ENCODE data around the gene MATN4. TPM values are rescaled to one million over a fixed set of nuclear protein-coding genes. Genes with fewer than 3 reads are reported as not detected.

The MATN4 gene
- total and polyA plus RNA-seq, 10 donors: 0.19 to 0.52 TPM; not detected in 8

DNA sequence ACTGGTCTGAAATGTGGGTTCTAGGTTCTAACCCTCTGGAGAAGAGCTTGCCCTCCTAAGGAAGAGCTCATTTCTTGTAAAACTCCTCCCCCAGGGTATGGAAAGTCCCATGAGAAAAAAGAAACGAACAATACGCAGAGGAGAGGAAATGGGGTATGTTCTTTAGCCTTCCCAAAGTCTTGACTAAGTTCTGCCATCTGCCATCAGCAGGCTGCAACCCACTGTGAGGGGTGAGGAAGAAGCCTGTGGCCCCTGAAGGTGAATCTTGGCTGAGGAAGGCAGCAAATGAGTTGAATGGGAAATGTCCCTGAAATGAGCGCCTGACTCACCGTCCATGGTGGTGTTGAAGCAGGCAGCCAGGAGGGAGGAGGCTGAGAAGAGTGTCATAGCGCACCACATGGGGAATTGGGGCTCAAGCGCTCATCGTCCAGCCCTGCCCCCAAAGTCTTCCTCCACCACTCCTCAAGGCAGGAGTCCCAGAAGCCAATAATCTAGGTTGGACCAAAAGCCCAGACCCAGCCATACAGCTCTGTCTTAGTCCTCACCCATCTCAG lies 10.4 kb upstream of the MATN4 start:
- no peak overlapping the region for H3K27ac ChIP-seq
- TF ChIP-seq POLR2A (IDR thresholded peaks at IDR 0.05): no peak
- TF ChIP-seq, protein P1, sequence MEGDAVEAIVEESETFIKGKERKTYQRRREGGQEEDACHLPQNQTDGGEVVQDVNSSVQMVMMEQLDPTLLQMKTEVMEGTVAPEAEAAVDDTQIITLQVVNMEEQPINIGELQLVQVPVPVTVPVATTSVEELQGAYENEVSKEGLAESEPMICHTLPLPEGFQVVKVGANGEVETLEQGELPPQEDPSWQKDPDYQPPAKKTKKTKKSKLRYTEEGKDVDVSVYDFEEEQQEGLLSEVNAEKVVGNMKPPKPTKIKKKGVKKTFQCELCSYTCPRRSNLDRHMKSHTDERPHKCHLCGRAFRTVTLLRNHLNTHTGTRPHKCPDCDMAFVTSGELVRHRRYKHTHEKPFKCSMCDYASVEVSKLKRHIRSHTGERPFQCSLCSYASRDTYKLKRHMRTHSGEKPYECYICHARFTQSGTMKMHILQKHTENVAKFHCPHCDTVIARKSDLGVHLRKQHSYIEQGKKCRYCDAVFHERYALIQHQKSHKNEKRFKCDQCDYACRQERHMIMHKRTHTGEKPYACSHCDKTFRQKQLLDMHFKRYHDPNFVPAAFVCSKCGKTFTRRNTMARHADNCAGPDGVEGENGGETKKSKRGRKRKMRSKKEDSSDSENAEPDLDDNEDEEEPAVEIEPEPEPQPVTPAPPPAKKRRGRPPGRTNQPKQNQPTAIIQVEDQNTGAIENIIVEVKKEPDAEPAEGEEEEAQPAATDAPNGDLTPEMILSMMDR (IDR thresholded peaks at IDR 0.05 in 8 of 11, conservative IDR thresholded peaks at IDR 0.05 in 3 of 11): no peak
- no peak for TF ChIP-seq POLR2AphosphoS5 (IDR thresholded peaks at IDR 0.05)
- 64 to 69% (median 66%) methylated on average over 7 of the region's 7 CpGs for WGBS, 5 donors
- DNase-seq: no peak
- peaks cover 3 to 55% (median 30%) of the 10 kb centered on the region in 6 donors for H3K4me1 ChIP-seq
- no peaks in the 10 kb centered on the region for H3K36me3 ChIP-seq
- H3K4me3 ChIP-seq: no peak overlapping the region
- H3K9me3 ChIP-seq: no peaks in the 10 kb centered on the region
- peaks cover 0 to 42% (median 17%) of the 10 kb centered on the region in 7 donors for H3K27me3 ChIP-seq (replicated peaks in 1 of 7)
- intact Hi-C loops (cut with DNase I; ENCODE audit: low total_unique reads): loop anchor here (5.0 kb wide), 1 partner anchor 454 kb away; no protein-coding TSS in a partner anchor

DNA sequence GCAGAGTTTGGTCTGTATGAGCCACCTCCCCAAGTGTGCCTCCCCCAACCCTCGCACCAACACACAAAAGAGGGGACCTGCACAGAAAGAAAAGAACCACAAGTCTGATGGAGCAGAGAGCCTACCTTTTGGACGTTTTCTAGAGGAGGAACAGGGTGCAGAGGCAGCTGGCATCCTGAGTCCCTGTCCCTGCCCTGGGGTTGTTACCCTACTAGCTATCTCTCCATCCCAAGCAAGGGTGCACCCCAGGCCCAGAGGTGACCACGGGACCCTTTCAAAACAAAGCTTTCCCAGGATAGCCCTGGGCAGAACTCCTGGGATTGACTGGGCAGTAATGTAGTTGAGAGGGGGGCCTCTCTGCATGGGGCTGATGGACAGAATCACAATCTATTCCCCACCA lies 9.7 kb upstream of the MATN4 start:
- Histone ChIP-seq H3K4me1 (peaks cover 3 to 51% (median 29%) of the 10 kb centered on the region in 6 donors), H3K4me3 (no peak overlapping the region), H3K27me3 (replicated peaks in 1 of 7) (peaks cover 0 to 48% (median 17%) of the 10 kb centered on the region in 7 donors), H3K27ac (no peak overlapping the region), H3K9me3 (no peaks in the 10 kb centered on the region), H3K36me3 (no peaks in the 10 kb centered on the region)
- TF ChIP-seq, protein P1 (IDR thresholded peaks at IDR 0.05 in 8 of 11, conservative IDR thresholded peaks at IDR 0.05 in 3 of 11): no peak
- no peak for TF ChIP-seq POLR2A (IDR thresholded peaks at IDR 0.05)
- no peak for TF ChIP-seq POLR2AphosphoS5 (IDR thresholded peaks at IDR 0.05)
- 71 to 95% (median 78%) methylated on average over 3 of the region's 3 CpGs for WGBS, 5 donors
- intact Hi-C loops (cut with DNase I; ENCODE audit: low total_unique reads): loop anchor here (5.0 kb wide), 1 partner anchor 454 kb away; no protein-coding TSS in a partner anchor
- no peak for DNase-seq

DNA sequence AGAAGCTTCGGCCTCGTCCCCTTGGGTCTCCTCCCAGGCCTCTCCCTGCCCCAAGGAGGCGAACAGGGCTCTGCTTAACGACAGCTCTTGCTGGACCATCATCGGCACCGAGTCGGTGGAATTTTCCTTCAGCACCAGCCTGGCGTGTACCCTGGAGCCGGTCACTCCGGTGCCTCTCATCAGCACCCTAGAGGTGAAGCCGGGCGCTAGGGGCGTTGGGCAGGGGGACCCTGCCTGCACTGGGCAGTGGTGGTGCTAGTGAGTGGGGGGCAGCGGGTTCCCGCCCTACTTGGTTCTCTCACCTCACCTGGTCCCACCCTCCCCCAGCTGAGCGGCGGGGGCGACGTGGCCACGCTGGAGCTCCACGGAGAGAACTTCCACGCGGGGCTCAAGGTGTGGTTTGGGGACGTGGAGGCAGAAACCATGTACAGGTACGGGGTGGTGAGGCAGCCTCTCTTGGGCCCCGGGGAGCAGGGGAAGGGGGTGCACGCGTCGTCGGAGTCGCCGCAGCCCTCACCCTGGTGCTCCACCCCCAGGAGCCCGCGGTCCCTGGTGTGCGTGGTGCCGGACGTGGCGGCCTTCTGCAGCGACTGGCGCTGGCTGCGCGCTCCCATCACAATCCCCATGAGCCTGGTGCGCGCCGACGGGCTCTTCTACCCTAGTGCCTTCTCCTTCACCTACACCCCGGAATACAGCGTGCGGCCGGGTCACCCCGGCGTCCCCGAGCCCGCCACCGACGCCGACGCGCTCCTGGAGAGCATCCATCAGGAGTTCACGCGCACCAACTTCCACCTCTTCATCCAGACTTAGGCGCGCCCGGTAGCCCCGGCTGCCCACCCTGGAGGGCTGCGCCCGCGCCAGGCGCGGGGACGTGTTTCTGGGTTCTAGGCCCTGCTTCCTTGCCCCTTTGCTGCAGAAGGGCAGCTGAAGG lies 8.3 kb upstream of the MATN4 start:
- DNase-seq: no peak
- Histone ChIP-seq H3K9me3 (no peaks in the 10 kb centered on the region), H3K4me3 (no peak overlapping the region), H3K36me3 (no peaks in the 10 kb centered on the region), H3K27ac (no peak overlapping the region), H3K27me3 (replicated peaks in 1 of 7) (peaks cover 0 to 62% (median 22%) of the 10 kb centered on the region in 7 donors), H3K4me1 (peaks cover 3 to 52% (median 33%) of the 10 kb centered on the region in 6 donors)
- TF ChIP-seq POLR2AphosphoS5 (IDR thresholded peaks at IDR 0.05): no peak
- intact Hi-C loops (cut with DNase I; ENCODE audit: low total_unique reads): loop anchor here (5.0 kb wide), 1 partner anchor 456 kb away; no protein-coding TSS in a partner anchor
- 26 to 55% (median 35%) methylated on average over 16 to 71 of the region's 71 CpGs for WGBS, 5 donors

DNA sequence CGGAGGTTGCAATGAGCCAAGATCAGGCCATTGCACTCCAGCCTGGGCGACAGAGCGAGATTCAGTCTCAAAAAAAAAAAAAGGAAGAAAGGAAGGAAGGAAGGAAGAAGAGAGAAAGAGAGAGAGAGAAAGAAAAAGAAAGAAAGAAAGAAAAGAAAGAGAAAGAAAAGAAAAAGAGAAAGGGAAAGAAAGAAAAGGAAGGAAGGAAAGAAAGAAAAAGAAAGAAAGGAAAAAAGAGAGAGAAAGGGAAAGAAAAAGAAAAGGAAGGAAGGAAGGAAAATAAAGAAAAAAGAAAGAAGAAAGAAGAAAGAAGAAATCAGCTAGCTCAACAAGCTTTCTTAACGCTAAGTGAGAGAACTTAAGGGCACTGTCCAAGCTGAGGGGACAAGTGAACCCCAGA lies 7.6 kb upstream of the MATN4 start:
- Histone ChIP-seq H3K9me3 (no peaks in the 10 kb centered on the region), H3K36me3 (no peaks in the 10 kb centered on the region), H3K4me3 (no peak overlapping the region), H3K27ac (no peak overlapping the region), H3K4me1 (peaks cover 3 to 48% (median 30%) of the 10 kb centered on the region in 6 donors), H3K27me3 (replicated peaks in 1 of 7) (peaks cover 0 to 70% (median 25%) of the 10 kb centered on the region in 7 donors)
- no peak for DNase-seq
- intact Hi-C loops (cut with DNase I; ENCODE audit: low total_unique reads): loop anchor here (5.0 kb wide), 1 partner anchor 457 kb away; no protein-coding TSS in a partner anchor
- TF ChIP-seq POLR2AphosphoS5 (IDR thresholded peaks at IDR 0.05) (no peak), POLR2A (IDR thresholded peaks at IDR 0.05) (no peak)
- TF ChIP-seq, protein P1 (IDR thresholded peaks at IDR 0.05 in 8 of 11, conservative IDR thresholded peaks at IDR 0.05 in 3 of 11): no peak
- whole genome bisulfite sequencing, 5 donors: 82 to 92% (median 88%) methylated on average over 4 of the region's 4 CpGs

All from spleen (tissue), 11 donors.